Retina (tissue), 1 donor: Measurements from ENCODE around the gene ASRGL1.
"Not testable (repeated sequence)": the region's sequence is repeated elsewhere in the genome, so short reads cannot be mapped to it uniquely, and the experiment has no call there.

ENCODE experiments used
- DNase-seq: peaks from one replicate; pipeline ENCODE4 v3.0.0-alpha.2; 2016

Gene ASRGL1

DNA sequence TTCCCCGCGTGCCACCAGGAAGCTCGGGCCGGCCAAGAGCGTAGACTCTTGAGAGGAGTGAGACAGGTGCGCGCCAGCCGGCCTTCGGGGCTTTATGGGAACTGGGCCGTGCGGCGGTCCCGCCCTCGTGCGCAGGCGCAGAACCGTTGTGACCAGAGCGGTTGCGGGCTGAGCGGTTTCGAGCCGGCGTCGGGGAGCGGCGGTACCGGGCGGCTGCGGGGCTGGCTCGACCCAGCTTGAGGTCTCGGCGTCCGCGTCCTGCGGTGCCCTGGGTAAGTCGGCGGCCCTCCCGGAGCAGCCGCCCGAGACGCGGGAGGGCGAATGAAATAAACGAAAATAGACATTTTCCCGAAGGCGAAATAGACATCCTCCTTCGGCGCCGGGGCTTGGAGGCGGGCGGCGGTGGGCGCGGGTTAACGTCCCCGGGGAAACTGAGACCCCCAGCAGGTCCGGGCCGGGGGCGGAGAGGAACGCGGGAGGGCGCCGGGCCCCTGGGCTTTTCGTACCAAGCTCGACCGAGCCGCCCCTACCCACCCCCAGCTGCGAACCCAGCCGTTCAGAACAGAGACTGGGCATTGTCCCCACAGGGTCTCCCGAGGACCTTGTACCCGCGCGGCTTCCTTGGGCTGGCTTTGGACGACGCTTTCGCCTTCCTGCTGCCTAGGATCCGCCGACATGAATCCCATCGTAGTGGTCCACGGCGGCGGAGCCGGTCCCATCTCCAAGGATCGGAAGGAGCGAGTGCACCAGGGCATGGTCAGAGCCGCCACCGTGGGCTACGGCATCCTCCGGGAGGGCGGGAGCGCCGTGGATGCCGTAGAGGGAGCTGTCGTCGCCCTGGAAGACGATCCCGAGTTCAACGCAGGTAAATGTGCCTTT lies at the start of gene ASRGL1:
Gene ASRGL1 (plus strand): TSS at position 146 of the 879 bp plus-strand sequence. CDS start 530 bp downstream, at position 676.
- DNase-seq = peak; percentile 94

DNA sequence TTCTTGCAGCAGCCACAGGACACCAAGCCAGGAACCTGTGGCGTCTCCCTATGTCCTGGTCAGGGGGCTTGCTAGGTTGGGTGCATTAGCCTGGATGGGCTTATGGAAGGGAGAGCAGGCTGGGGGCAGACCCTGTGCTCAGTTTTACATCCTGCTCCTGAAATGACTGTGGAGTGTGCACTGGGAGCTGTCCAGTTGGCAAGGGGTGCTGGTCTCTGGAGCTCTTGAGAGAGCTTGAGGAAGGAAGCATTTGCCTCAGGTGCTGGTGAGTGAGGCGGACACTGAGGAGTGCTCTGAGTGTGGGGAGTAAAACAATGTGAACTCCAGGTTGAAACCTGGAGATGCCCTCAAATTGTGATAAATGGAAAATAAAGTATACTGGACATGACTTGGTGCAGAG lies 41.7 kb upstream of the ASRGL1 start:
- DNase-seq = no peak

DNA sequence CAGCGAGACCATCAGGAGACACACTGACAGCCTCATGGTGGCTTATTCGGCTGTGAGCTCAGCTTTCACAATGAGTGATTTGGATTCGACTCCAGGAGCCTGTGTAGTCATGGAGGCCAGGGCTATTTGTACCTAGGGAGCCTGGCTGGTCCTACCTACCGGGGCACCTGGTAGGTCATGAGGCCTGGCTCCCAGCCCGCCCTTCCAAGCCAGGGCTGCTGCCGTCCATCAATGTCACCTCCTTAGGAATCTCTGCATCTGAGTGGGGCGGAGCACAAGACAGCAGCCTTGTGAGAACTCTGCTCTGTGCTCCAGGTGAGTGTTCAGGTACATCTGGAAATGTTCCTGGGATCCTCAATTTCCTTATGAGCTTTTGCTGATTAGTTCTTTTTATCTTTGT lies 38.3 kb upstream of the ASRGL1 start, which contains the start of gene SCGB1D4:
Gene SCGB1D4 (minus strand): TSS at position 101 of the 400 bp plus-strand sequence. CDS start 65 bp downstream, at position 36.
- no peak for DNase-seq

DNA sequence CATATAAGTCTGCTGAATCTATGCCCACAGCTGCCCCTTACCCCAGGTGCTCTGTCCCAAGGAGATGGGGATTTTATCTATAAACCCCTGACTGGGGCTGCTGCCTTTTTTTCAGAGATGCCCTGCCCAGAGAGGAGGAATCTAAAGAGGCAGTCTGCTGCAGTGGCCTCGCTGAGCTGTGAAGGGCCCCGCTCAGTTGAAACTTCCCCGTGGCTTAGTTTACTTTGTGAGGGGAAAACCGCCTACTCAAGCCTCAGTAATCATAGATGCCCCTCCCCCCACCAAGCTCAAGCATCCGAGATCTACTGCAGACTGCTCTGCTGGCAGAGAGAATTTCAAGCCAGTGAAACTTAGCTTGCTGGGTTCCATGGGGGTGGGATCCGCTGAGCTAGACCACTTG lies 31.0 kb upstream of the ASRGL1 start:
- no peak for DNase-seq

DNA sequence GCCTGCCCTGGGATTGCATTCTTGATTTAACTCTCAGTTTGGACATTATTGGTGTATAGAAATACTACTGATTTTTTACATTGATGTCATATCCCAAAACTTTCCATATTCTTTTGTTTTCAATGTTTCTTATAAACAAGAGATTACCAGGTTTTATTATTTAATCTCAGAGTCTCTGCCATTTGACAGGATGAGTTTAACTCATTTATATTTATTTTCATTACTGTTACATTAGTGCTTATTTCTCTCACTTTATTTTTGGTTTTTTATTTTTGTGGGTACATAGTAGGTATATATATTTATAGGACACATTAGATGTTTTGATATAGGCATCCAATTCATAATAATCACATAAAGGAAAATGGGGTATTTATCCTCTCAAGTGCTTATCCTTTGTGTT lies 29.3 kb upstream of the ASRGL1 start:
- no peak for DNase-seq

DNA sequence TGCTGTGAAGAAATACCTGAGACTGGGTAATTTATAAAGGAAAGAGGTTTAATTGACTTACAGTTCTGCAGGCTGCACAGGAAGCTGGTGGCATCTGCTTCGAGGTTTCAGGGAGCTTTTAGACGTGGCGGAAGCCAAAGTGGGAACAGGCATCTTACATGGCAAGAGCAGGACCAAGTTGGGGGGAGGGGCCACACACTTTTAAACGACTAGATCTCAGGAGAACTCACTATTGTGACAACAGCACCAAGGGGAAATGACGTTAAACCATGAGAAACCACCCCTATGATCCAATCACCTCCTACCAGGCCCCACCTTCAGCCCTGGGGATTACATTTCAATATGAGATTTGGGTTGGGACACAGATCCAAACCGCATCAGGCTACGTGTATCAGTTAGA lies 27.3 kb upstream of the ASRGL1 start:
- DNase-seq = no peak

DNA sequence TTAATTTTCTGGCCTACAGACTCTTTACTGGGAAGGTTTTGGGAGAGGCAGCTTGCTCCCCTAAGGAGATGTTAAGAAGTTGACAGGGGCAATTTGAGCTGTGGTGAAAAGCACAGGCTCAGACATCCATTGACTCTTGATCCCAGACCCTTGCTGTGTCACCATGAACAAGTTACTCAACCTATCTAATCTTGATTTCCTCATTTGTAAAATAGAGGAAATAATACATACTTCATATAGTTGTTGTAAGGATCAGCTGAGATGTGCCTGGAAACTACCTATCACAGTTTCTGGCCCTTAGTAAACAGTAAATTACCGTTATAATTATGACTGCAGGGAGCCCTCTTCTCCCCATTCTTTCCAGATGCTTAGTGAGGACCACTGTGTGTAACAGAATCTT lies 21.8 kb upstream of the ASRGL1 start:
- no peak for DNase-seq

DNA sequence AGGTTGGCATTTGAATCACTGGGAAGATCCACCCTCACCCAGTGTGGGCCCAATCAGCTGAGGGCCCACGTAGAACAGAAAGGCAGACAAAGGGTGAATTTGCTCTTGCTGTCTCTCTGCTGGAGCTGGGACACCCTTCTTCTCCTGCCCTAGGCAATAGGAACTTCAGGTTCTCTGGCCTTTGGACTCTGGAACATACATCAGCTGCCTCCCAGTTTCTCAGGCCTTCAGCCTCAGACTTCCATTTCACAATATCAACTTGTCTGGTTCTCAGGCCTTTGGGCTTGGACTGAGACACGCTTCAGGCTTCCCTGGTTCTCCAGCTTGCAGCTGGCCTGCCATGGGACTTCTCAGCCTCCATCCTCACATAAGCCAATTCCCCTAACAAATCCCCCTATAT lies 14.7 kb upstream of the ASRGL1 start:
- DNase-seq = no peak

DNA sequence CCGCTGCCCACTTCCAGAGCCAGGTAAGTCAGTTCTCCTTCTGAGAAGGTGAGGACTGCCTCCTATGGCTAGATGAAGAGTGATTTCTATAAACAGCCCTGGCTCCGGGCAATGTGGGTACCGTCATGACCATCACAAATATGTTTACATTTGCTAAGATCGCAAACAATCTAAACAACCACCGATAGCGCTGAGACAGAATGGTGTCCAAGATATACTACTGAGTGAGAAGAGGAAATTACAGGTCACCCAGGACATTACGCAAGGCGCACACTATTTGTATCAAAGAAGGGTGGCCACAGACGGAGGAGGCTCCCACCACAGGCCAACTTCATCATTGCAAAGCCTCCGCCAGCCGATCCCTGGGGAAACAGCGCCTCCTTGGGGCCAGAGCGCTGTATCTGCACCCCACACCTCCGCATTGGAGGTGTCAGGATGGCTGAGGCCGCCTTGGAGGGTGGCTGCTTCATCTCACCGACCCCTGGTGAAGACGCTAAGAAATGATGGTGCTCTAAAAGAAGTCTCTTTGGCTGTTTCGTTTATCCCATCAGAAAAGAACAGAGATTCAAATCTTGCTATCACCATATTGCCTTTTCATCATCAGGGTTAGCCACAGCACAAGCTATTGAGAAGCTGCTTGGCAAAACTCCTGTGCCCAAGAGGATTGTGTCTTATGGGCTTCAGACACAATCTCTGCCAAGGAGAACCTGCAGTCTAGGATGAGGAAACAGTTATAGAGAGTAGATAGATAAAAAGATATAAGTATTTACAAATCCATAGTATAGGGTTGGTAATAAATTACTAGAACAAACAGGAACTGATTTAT lies 12.3 kb upstream of the ASRGL1 start:
- peak; percentile 10 for DNase-seq

DNA sequence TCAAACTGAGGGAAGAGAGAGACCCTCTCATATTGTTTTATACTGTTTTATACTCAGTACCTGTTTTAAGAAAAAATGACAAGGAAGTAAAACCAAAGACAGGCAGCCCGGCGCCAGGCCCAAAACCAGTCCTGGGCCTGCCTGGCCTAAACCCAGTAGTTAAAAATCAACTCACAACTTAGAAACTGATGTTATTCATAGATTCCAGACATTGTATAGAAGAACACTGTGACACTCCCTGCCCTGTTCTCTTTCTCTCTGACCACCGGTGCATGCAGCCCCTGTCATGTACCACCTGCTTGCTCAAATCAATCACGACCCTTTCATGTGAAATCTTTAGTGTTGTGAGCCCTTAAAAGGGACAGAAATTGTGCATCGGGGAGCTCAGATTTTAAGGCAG lies 11.5 kb upstream of the ASRGL1 start:
- not testable (repeated sequence) for DNase-seq

DNA sequence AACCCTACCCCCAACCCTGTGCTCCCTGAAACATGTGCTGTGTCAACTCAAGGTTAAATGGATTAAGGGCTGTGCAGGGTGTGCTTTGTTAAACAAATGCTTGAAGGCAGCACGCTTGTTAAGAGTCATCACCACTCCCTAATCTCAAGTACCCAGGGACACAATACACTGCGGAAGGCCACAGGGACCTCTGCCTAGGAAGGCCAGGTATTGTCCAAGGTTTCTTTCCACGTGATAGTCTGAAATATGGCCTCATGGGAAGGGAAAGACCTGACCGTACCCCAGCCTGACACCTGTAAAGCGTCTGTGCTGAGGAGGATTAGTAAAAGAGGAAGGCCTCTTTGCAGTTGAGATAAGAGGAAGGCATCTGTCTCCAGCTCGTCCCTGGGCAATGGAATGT lies 10.5 kb upstream of the ASRGL1 start:
- not testable (repeated sequence) for DNase-seq

DNA sequence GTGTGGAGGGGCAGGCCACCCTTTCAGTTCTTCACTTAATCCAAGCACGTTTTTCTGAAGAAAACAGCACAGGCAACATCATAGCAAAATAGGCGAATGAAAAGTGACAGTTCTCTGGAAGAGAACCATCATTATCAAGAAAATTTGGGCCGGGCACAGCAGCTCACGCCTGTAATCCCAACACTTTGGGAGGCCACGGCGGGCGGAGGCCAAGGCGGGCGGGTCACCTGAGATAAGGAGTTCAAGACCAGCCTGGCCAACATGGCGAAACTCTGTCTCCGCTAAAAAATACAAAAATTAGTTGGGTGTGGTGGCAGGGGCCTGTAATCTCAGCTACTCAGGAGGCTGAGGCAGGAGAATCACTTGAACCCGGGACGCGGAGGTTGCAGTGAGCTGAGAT lies 9.7 kb upstream of the ASRGL1 start:
- DNase-seq = not testable (repeated sequence)

DNA sequence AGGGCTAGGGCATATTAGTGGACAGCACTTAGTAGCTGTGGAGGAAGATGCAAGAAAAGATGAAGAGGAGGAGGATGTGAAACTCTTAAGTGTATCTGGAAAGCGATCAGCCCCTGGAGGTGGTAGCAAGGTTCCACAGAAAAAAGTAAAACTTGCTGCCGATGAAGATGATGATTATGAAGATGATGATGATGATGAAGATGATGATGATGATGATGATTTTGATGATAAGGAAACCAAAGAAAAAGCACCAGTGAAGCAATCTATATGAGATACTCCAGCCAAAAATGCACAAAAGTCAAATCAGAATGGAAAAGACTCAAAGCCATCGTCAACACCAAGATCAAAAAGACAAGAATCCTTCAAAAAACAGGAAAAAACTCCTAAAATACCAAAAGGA lies 6.0 kb upstream of the ASRGL1 start:
- DNase-seq = not testable (repeated sequence)

DNA sequence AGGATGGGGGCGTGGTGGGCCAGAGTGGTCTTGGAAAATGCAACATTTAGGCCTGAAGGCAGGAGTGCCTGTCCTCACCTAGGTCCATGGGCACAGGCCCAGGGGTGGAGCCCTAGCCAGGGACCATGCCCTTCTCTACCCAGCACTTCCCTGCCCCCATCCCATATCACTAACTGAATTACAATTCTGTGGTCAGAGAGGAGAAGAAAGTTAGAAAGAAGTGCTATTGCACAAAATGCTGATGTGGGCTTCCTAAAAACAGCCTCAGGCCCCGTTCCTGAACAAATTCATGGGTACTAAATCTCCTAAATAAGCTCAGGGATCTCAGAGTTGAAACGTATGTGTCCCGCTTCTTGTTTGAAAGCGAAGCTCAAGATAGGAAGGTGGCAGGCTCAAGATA lies 3.5 kb upstream of the ASRGL1 start:
- DNase-seq = no peak

DNA sequence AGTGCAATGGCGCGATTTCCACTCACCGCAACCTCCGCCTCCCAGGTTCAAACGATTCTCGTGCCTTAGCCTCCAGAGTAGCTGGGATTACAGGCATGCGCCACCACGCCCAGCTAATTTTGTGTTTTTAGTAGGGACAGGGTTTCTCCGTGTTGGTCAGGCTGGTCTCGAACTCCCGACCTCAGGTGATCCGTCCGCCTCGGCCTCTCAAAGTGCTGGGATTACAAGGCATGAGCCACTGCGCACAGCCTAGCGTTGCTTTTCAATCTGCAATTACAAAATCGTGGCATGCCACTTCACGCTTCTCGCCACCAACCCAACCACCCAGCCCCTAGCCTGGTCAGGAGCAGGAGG lies 322 bp upstream of the ASRGL1 start:
- not testable (repeated sequence) for DNase-seq

DNA sequence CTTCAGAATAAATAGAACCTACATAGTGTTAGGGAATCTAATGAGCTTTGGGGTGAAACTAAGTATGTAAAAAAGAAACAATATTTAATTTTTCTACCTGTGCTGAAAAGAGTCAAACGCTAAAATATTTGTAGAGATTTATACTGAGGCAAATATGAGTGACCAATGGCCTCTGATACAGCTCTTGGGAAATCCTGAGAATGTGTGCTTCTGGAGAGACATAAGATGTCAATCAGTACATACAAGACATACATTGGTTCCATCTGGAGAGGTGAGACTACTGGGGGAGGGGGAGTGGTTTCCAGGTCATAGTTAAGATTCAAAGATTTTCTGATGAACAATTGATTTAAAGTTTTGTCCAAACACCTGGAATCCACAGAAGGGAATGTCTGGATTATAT lies 970 bp downstream of the ASRGL1 start:
- DNase-seq = no peak

DNA sequence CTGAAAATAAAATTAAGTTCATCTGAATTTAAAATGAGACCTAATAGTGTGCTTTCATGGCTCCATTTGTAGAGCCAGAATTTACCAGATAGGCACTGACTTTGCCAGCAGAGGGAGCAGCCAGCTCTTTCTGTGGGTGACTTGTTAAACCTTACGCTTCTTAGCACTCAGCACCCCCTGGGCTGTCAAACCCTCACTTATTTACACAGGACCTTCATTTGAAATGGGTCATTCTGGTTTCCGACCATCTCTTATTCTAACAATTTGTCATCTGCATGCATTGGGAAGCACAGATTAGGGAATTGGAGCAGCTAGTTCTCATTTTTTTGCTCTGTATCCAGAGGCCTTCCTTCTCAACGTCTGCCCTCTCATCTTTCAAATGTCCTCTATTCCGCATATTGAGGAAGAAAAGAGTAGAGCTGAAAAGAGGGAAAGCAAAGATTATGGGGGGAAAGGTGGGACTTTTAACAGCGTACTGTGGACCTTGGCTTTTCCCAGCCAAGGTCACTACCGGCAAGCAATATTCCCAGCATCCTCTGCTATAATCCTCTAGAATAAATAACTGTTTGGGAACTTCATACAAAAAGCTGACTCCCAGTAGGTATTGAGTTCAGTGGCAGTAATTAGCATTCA lies 3.1 kb downstream of the ASRGL1 start:
- DNase-seq = peak; percentile 40

DNA sequence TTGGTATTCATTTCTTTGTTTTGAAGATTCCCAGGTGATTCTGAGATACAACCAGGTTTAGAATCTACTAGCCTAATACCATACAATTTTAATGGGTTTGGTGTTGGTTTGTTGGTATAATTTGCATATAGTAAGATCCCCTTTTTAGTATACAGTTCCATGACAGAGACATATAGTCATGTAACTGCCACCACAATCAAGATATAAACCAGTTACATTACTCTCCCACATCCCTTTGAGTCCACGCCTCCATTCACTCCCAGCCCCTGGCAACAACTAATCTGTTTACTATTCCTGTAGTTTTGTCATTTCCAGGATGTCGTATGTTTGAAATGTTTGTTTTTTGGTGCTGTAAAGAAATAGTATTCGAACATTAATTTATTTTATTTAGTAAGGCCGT lies 4.3 kb downstream of the ASRGL1 start:
- no peak for DNase-seq

DNA sequence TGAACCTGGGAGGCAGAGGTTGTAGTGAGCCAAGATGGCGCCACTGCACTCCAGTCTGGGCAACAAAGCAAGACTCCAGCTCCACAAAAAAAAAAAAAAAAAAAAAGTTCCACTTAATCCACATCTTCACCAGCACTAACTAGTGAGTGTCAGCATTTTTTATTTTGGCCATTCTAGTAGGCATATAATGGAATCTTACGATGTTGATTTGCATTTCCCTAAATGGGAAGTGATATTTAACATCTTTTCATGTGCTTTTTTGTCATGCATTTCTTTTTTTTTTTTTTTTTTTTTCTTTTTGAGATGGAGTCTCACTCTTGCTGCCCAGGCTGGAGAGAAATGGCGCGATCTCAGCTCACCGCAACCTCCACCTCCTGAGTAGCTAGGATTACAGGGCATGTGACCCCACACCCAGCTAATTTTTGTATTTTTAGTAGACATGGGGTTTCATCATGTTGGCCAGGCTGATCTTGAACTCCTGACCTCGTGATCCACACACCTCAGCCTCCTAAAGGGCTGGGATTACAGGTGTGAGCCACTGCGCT lies 6.5 kb downstream of the ASRGL1 start:
- DNase-seq = not testable (repeated sequence)

DNA sequence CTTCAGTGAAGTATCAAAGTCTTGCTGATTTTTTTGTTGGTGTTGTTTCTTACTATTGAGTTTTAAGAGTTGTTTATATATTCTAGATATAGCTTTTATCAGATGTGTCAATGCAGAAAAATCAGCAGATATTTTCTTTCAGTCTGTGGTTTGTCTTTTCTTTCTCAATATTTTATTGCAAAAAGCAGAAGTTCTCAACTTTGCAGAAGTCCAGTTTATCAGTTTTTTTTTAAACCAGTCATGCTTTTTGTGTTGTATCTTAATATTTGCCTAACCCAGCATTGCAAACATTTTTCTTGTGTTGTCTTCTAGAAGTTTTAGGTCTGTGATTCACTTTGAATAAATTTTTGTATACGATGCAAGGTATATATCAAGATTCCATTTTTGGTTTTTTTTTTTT lies 7.0 kb downstream of the ASRGL1 start:
- no peak for DNase-seq

DNA sequence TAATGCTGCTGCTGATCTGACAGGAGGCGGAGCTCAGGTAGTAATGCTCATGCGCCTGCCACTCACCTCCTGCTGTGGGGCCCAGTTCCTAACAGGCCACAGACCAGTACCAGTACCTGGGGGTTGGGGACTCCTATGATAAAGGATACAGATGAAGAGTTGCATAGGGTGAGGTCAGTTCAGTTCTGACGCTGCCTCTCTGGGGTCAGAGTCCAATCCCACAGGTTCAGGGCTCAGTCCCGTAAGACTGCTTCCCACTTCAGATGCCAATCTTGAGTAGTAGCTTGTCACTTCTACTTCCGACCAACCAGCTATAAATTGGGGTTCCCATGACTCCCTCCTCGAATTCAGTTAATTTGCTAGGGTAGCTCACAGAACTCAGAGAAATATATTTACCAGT lies 8.6 kb downstream of the ASRGL1 start:
- DNase-seq = no peak

DNA sequence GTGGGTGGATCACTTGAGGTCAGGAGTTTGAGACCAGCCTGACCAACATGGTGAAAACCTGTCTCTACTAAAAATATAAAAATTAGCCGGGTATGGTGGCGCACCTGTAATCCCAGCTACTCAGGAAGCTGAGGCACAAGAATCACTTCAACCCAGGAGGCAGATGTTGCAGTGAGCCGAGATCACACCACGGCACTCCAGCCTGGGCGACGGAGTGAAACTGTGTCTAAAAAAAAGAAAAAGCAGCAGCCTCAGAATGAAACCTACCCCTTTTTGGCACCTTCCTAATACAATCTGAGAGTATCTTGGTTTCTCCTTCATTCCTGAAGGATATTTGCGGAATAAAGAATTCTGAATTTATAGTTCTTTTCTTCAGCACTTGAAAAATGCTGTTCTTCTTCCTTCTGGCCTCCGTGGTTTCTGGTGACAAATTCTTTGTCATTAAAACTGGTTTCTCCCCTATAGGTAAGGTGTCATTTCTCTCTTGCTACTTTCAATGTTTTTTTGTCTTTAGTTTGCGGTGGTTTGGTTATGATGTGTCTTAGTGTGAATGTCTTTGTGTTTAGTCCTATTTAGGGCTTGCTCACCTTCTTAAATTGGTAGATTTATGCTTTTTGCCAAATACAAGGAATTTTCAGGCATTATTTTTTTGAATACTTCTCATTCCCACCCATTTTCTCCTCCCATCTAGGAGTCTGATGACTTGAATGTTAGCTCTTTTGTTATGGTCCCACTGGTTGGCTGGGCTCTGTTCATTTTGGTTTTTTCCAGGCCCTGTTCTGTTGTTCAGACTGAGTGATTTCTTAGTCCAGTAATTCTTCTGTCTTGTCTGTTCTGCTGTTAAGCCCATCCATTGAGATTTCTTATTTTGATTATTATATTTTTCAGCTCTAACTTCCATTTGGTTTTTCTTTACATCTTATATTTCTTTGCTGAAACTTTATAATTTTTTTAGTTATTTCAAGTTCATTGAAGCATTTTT lies 15.4 kb downstream of the ASRGL1 start:
- DNase-seq = no peak
